GM12878 (cell line): ENCODE measurements around the gene SPINT2. TPM values are rescaled to one million over a fixed set of nuclear protein-coding genes. Genes with fewer than 3 reads are reported as not detected.

Experiments used
- ATAC-seq: fragments of 200-7000 bp; cut with Tn5 transposase; 3 replicates; pipeline ENCODE4 v1.9.1; 2020; ENCODE audit warnings: mild to moderate bottlenecking, moderate library complexity
- BruUV-seq: library from RNA; stranded (reverse); fragments of 400-500 nt; replicated peaks from 2 replicates; lab custom pipeline; 2021; lab: Mats Ljungman, UMichigan
- CTCF ChIA-PET: fragments of 300-600 bp; sonication (Branson Sonifier 250); formaldehyde crosslinking; extraction: SDS; loops from one replicate; lab custom pipeline; 2021; ENCODE audit warnings: inconsistent platforms; lab: Yijun Ruan, JAX
- POLR2A ChIA-PET: fragments of 350-600 bp; formaldehyde crosslinking; extraction: SDS; loops from one replicate; lab custom pipeline; 2021; ENCODE audit warnings: inconsistent platforms; lab: Charles Lee
- RAD21 ChIA-PET: fragments of 300-600 bp; sonication (Branson Sonifier 250); formaldehyde crosslinking; loops from one replicate; lab custom pipeline; 2023; ENCODE audit warnings: antibody characterized with exemption; ENCODE audit not compliant: unreplicated experiment; lab: Charles Lee
- SMC1A ChIA-PET: fragments of 300-600 bp; sonication (Branson Sonifier 250); formaldehyde crosslinking; loops from one replicate; lab custom pipeline; 2023; ENCODE audit not compliant: unreplicated experiment, uncharacterized antibody; lab: Charles Lee
- DNase-seq: peaks from one replicate; pipeline ENCODE4 v3.0.0-alpha.2; 2011; ENCODE audit warnings: low read depth, low spot score
- FAIRE-seq: peaks from 3 replicates; lab custom pipeline; 2011; peaks lifted over from hg19 to GRCh38; lab: Jason Lieb, UNC
- H2AFZ ChIP-seq: 2 replicates; pipeline ENCODE4 v1.6.0; 2011; ENCODE audit warnings: low read depth, low read length, control low read depth; ENCODE audit not compliant: control insufficient read depth
- H3K27ac ChIP-seq: 2 replicates; pipeline ENCODE4 v1.5.1; 2011; ENCODE audit warnings: control low read depth; ENCODE audit not compliant: control insufficient read depth, insufficient read depth
- H3K27me3 ChIP-seq, 2 experiments: replicated peaks in 1 of 2; 2 replicates each; pipeline versions ENCODE4 v1.6.0 to v1.6.1; 2011; ENCODE audit warnings: low read length in 1 of 2; ENCODE audit not compliant: control insufficient read depth in 2 of 2, insufficient read depth in 2 of 2
- H3K36me3 ChIP-seq, 2 experiments: 2 replicates each; pipeline ENCODE4 v1.5.1; 2011; ENCODE audit warnings: low read length in 1 of 2; ENCODE audit not compliant: control insufficient read depth in 2 of 2, insufficient read depth in 2 of 2
- H3K4me1 ChIP-seq: 2 replicates; pipeline ENCODE4 v1.6.1; 2011; ENCODE audit warnings: mild to moderate bottlenecking, low read length, moderate library complexity, mixed read lengths; ENCODE audit not compliant: control insufficient read depth, insufficient read depth
- H3K4me2 ChIP-seq: 2 replicates; pipeline ENCODE4 v1.6.0; 2011; ENCODE audit warnings: control low read depth; ENCODE audit not compliant: control insufficient read depth, insufficient read depth
- H3K4me3 ChIP-seq: fragments of 200-600 bp; sonication (generic); 2 replicates; pipeline ENCODE4 v1.5.1; 2016
- H3K79me2 ChIP-seq: 2 replicates; pipeline ENCODE4 v1.6.0; 2011; ENCODE audit warnings: low read length; ENCODE audit not compliant: control insufficient read depth, insufficient read depth
- H3K9ac ChIP-seq: 2 replicates; pipeline ENCODE4 v1.8.0; 2011; ENCODE audit warnings: low read length, control low read depth, mixed read lengths; ENCODE audit not compliant: control insufficient read depth, insufficient read depth
- H3K9me3 ChIP-seq: replicated peaks from 3 replicates; pipeline ENCODE4 v1.5.1; 2011; ENCODE audit warnings: mild to moderate bottlenecking, low read length; ENCODE audit not compliant: control insufficient read depth, insufficient read depth
- H4K20me1 ChIP-seq: 2 replicates; pipeline ENCODE4 v1.6.0; 2011; ENCODE audit not compliant: control insufficient read depth, insufficient read depth
- ATF7 ChIP-seq: fragments of 450-650 bp; IDR thresholded peaks from 2 replicates; pipeline ENCODE4 v1.6.1; 2016; ENCODE audit warnings: low read depth, mild to moderate bottlenecking
- E2F4 ChIP-seq: IDR thresholded peaks from 2 replicates; pipeline ENCODE4 v1.6.1; 2012; ENCODE audit warnings: low read depth, low read length, improper control_type of control experiment
- MLLT1 ChIP-seq: fragments of 450-650 bp; IDR thresholded peaks from 2 replicates; pipeline ENCODE4 v1.6.1; 2016; ENCODE audit warnings: mild to moderate bottlenecking
- MTA2 ChIP-seq: fragments of 450-650 bp; IDR thresholded peaks from 2 replicates; pipeline ENCODE4 v1.6.1; 2016; ENCODE audit warnings: low read depth, mild to moderate bottlenecking, moderate library complexity
- NR2F1 ChIP-seq: fragments of 450-650 bp; conservative IDR thresholded peaks from 2 replicates; pipeline ENCODE4 v1.6.1; 2017; ENCODE audit warnings: mild to moderate bottlenecking
- PBX3 ChIP-seq: IDR thresholded peaks from 2 replicates; pipeline ENCODE4 v1.6.1; 2011; ENCODE audit warnings: mild to moderate bottlenecking, low read depth, low read length, moderate library complexity; ENCODE audit not compliant: insufficient replicate concordance
- POLR2A ChIP-seq: IDR thresholded peaks from 2 replicates; pipeline ENCODE4 v1.6.1; 2011; ENCODE audit warnings: low read depth, mild to moderate bottlenecking, low read length
- RAD51 ChIP-seq: fragments of 450-650 bp; IDR thresholded peaks from 2 replicates; pipeline ENCODE4 v1.6.1; 2016; ENCODE audit warnings: moderate library complexity, mild to moderate bottlenecking, inconsistent platforms
- SPI1 ChIP-seq: IDR thresholded peaks from 2 replicates; pipeline ENCODE4 v1.6.1; 2011; ENCODE audit warnings: low read depth, mild to moderate bottlenecking, low read length, moderate library complexity, borderline replicate concordance; ENCODE audit not compliant: insufficient read depth
- STAT3 ChIP-seq: IDR thresholded peaks from 2 replicates; pipeline ENCODE4 v1.6.1; 2011; ENCODE audit warnings: low read depth, low read length, improper control_type of control experiment
- SUPT20H ChIP-seq: IDR thresholded peaks from 2 replicates; pipeline ENCODE4 v1.6.1; 2011; ENCODE audit warnings: low read depth, mild to moderate bottlenecking, low read length, moderate library complexity, borderline replicate concordance; ENCODE audit not compliant: control insufficient read depth
- WGBS: methylation state at CpG from one replicate; pipeline ENCODE4 v1.1.6; 2016; ENCODE audit warnings: low lambda C conversion rate; ENCODE audit not compliant: insufficient replicate concordance, insufficient coverage; ENCODE audit errors: missing lambda C conversion rate; 5-methylcytosine and 5-hydroxymethylcytosine counted together
- in situ Hi-C: fragments of 300-500 bp; cut with MboI; formaldehyde crosslinking; loops from 9 replicates; pipeline ENCODE4 v1.14.3; 2018; ENCODE audit warnings: mixed read lengths
- intact Hi-C: fragments of 100-400 bp; cut with micrococcal nuclease; formaldehyde crosslinking; loops from one replicate; pipeline ENCODE4 v1.14.2; 2022; ENCODE audit not compliant: unreplicated experiment
- polyA plus RNA-seq, 11 experiments: library from polyadenylated mRNA; depleted of rRNA in 4 of 11; unstranded in 6 of 11; stranded (reverse) in 5 of 11; fragments of >200 nt; fragmentation: Nextera tagmentation in 4 of 11; fragmentation: Illumina TruSeq in 1 of 11; extraction: Ambion mirVana in 4 of 11; extraction: Trizol in 1 of 11; gene quantifications; 1 replicate in 1 of 11; 2 replicates in 10 of 11; pipeline versions ENCODE4 v1.2.1 to v1.2.3, GENCODE V29; 2011 to 2016; ENCODE audit warnings: inconsistent platforms in 2 of 11, missing spikeins in 2 of 11, low read depth in 1 of 11
- total RNA-seq, 4 experiments: library from RNA; depleted of rRNA in 3 of 4; stranded (reverse); fragments of >200 nt in 3 of 4; fragmentation: Illumina TruSeq in 1 of 4; extraction: Trizol in 1 of 4; gene quantifications; 2 replicates each; pipeline versions ENCODE4 v1.2.1 to v1.2.3, GENCODE V29; 2013 to 2021

SPINT2 gene
- total and polyA plus RNA-seq, 10 of the 15 experiments (the other 5 are each of a cell fraction or from before 2014, with no cell fraction given) = 0.15 to 26.5 (median 17.5) TPM

GRCh38 chr19:38243279-38243673 is 21.1 kb upstream of the SPINT2 start (continued):
- TF ChIP-seq STAT3 (no peak), POLR2A (no peak), SUPT20H (no peak), MLLT1 (no peak), MTA2 (no peak), PBX3 (no peak)

GRCh38 chr19:38245826-38246498 is 18.4 kb upstream of the SPINT2 start:
- H3K4me2 ChIP-seq = no peak overlapping the region
- no peak for FAIRE-seq
- no peaks in the 10 kb centered on the region for H4K20me1 ChIP-seq
- no peak for DNase-seq
- no peaks in the 10 kb centered on the region for H3K27me3 ChIP-seq
- ChIA-PET CTCF (interaction anchor here (0.7 to 5.6 kb wide), 7 partner anchors 10 to 349 kb away, joined by 3 to 74 read pairs (median 3); partner anchors contain the start of genes CATSPERG, PPP1R14A and PSMD8), POLR2A (interaction anchor here (0.5 kb wide), 1 partner anchor 128 kb away, joined by 3 read pairs; no protein-coding TSS in a partner anchor), SMC1A (interaction anchor here (0.8 to 0.9 kb wide), 2 partner anchors 89 to 128 kb away, joined by 3 read pairs; no protein-coding TSS in a partner anchor), RAD21 (interaction anchor here (1.0 to 1.3 kb wide), 2 partner anchors 90 to 344 kb away, joined by 3 to 9 read pairs; partner anchors contain the start of gene CATSPERG)
- intact Hi-C loops (no loop called here), in situ Hi-C loops (no loop called here)
- H3K36me3 ChIP-seq = no peaks in the 10 kb centered on the region
- no peaks in the 10 kb centered on the region for H3K4me1 ChIP-seq
- H3K4me3 ChIP-seq = no peak overlapping the region
- BruUV-seq = no TSS peak
- WGBS = 35% methylated on average over 10 of the region's 14 CpGs
- no peak for ATAC-seq
- TF ChIP-seq RAD51 = no peak
- no peak for TF ChIP-seq E2F4
- peak; percentile 49; the same call in 1 of the 2 replicates for TF ChIP-seq SPI1
- TF ChIP-seq ATF7 = no peak
- no peak for TF ChIP-seq NR2F1
- no peak overlapping the region for H3K9ac ChIP-seq
- no peak overlapping the region for H3K27ac ChIP-seq
- H3K9me3 ChIP-seq = no peaks in the 10 kb centered on the region
- H3K79me2 ChIP-seq = no peaks in the 10 kb centered on the region
- H2AFZ ChIP-seq = no peak overlapping the region
